ENCODE results near the gene C1QTNF1.

Gene C1QTNF1

GRCh38 chr17:78988152-78988551 is 35.8 kb upstream of the C1QTNF1 start:
- Mint-ChIP-seq H3K4me3 (no peak overlapping the region), H3K9me3 (no peaks in the 10 kb centered on the region), H3K27me3 (no peaks in the 10 kb centered on the region), H3K27ac (no peak overlapping the region), H3K4me1 (peaks cover 18% of the 10 kb centered on the region), H3K36me3 (peaks cover 34% of the 10 kb centered on the region)
- ATAC-seq, result no peak

- ATAC-seq, result no peak
- H3K27me3 Mint-ChIP-seq, result no peaks in the 10 kb centered on the region
- H3K9me3 Mint-ChIP-seq, result no peaks in the 10 kb centered on the region
- H3K4me1 Mint-ChIP-seq, result peaks cover 19% of the 10 kb centered on the region
- no peak overlapping the region for H3K4me3 Mint-ChIP-seq
- H3K27ac Mint-ChIP-seq, result no peak overlapping the region
- peaks cover 58% of the 10 kb centered on the region for H3K36me3 Mint-ChIP-seq
These were observed 33.5 kb upstream of the C1QTNF1 start for GRCh38 chr17:78990349-78991016.

GRCh38 chr17:78991017-78991738 is 32.8 kb upstream of the C1QTNF1 start:
- H3K27me3 Mint-ChIP-seq, result no peaks in the 10 kb centered on the region
- H3K36me3 Mint-ChIP-seq, result peaks cover 65% of the 10 kb centered on the region
- H3K27ac Mint-ChIP-seq, result no peak overlapping the region

DNA sequence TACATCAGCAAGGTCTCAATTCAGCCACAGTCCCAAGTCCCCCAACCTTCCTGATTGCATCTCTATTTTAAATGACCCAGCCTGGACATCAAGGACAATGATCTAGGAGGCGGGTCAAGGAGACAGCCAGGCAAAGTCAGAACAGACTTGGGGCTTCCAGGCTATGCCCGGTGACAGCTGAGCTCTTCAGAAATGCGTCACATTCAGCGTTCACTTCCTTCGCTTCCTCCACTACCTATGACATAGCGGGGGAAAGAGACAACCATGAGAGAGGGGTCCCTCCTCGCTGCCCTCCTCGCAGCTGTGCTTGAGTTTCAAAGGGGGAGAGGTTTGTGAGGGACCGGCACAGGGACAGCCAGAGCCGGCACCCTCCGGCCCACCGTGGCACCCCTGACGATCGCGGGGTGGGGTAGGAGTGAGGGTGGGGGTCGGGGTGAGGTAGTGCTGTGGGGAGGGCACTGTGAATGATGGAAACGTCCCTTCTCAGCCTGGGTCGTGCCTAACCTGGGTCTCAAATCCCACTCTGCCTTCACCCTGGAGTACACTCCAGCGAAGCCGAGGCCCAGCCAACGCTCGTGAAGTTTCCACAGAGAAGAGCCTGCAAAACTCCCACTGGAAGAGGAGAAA is 31.9 kb upstream of the C1QTNF1 start:
- H3K36me3 Mint-ChIP-seq, result peaks cover 68% of the 10 kb centered on the region

More at GRCh38 chr17:78991017-78991738, 32.8 kb upstream of the C1QTNF1 start:
- Mint-ChIP-seq H3K4me3 (no peak overlapping the region), H3K9me3 (no peaks in the 10 kb centered on the region), H3K4me1 (peaks cover 15% of the 10 kb centered on the region)
- ATAC-seq, result no peak

GRCh38 chr17:78992542-78993212 is 31.3 kb upstream of the C1QTNF1 start:
- Mint-ChIP-seq H3K4me3 (no peak overlapping the region), H3K27ac (no peak overlapping the region), H3K36me3 (peaks cover 75% of the 10 kb centered on the region), H3K4me1 (peaks cover 7% of the 10 kb centered on the region), H3K27me3 (no peaks in the 10 kb centered on the region), H3K9me3 (no peaks in the 10 kb centered on the region)
- no peak for ATAC-seq

More for the DNA sequence above, 31.9 kb upstream of the C1QTNF1 start:
- no peaks in the 10 kb centered on the region for H3K9me3 Mint-ChIP-seq
- no peak overlapping the region for H3K27ac Mint-ChIP-seq
- ATAC-seq, result no peak
- H3K4me1 Mint-ChIP-seq, result peaks cover 7% of the 10 kb centered on the region
- no peak overlapping the region for H3K4me3 Mint-ChIP-seq
- H3K27me3 Mint-ChIP-seq, result no peaks in the 10 kb centered on the region

GRCh38 chr17:78993241-78993956 is 30.6 kb upstream of the C1QTNF1 start:
- Mint-ChIP-seq H3K4me3 (no peak overlapping the region), H3K36me3 (peaks cover 82% of the 10 kb centered on the region), H3K27me3 (no peaks in the 10 kb centered on the region), H3K9me3 (no peaks in the 10 kb centered on the region), H3K4me1 (peaks cover 7% of the 10 kb centered on the region), H3K27ac (no peak overlapping the region)
- ATAC-seq, result no peak

DNA sequence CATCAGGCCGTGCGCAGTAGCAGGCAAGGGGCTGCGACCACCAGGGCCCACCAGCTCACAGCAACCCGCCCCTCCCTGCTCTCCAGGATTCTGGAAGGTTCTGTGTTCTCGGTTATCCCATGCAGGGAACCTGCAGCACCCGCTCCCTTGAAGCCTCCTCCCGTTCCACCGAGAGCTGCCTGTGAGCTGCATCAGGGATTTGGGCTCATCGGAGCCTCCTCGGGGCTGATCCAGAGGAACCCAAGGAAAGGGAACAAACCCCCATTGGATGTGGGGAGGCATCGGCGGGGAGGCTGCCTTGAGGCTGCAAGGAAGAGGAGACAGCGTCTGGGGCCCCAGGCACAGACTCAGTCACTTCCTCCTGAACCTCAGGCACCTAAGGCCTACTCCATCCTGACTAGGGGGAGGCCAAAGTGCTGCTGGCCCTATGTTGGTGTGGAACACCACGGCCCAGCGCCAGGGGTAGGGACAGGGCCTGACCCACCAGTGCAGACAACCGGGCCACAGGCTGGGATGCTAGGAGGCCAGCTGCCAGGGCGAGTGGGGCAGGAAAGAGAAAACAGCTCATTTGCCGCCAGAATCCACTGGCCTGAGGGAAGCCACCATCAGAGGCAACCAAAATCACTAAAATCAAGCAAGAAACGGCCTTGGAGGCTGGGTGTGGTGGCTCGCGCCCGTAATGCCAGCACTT is 29.8 kb upstream of the C1QTNF1 start:
- Mint-ChIP-seq H3K9me3 (no peaks in the 10 kb centered on the region), H3K4me1 (peaks cover 7% of the 10 kb centered on the region), H3K36me3 (peaks cover 87% of the 10 kb centered on the region), H3K27ac (no peak overlapping the region), H3K4me3 (no peak overlapping the region), H3K27me3 (no peaks in the 10 kb centered on the region)
- no peak for ATAC-seq

DNA sequence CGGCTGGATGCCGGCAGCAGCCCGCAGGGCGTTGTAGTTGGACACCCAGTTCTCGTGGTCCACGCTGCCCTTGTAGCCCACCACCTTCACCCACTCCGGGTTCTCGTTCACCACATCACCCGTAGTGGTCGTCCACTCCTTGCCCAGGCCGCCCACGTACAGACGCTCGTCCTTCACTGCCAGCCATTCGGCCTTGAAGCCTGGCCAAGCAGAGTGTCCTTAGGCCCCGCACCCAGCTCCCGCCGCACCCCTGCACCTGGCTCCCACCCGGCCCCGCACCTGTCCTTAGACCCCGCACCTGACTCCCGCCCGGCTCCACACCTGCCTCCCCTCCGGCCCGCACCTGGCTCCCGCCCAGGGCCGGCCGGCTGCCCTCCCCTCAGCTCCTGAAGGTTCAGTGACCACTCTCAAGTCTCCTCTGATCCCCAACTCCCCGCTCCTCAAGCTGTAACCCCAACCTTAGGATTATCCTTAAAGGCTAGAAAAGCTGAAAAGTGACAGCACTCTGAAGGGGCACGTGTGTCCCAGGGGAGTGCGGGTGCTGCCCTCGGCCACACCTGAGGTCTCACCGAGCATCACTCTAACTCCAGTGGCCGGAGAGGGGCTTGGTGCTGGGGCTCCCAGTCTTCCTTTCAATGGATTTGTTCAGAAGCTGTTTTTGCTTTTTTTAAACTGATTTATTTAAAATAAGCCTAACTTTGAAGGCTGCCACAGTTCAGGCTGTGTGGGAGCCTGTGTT is 28.8 kb upstream of the C1QTNF1 start:
- peaks cover 81% of the 10 kb centered on the region for H3K36me3 Mint-ChIP-seq
- no peak overlapping the region for H3K4me3 Mint-ChIP-seq
- ATAC-seq, result no peak

DNA sequence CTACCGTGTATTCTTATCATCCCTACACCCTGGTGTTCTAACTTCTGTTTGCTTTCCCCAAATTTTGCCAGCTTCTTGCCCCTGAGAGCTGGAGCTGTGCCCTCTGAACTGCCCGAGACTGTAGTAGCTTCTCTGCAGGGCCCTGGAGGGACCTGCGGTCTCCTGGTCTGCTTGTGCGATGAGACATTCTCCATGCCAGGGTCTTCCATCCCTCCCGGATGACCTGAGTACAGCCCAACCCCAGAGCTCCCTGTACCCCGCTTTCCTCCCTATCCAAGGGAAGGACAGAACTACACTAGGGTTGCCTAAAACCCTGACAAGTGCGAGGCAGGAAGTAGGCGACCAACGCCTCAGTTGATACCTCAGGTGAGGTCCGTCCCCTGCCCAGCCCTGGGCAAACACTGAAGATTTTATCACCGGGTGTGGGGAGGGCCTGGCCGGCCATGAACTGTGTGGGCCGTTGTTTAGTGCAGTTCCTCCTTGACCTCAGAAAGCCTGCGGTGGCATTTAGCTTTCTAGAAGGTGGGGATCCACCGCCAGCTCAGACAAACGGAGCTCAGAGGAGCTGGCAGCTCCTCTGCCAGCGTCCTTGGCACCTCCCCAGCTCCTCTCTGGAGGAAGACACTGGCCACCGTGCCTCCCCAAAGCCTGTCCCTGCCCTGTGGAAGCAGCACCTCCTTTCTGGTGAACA is 28.1 kb upstream of the C1QTNF1 start:
- Mint-ChIP-seq H3K4me1 (peaks cover 7% of the 10 kb centered on the region), H3K4me3 (no peak overlapping the region), H3K36me3 (peaks cover 81% of the 10 kb centered on the region), H3K27me3 (no peaks in the 10 kb centered on the region), H3K9me3 (no peaks in the 10 kb centered on the region), H3K27ac (no peak overlapping the region)
- ATAC-seq, result no peak

More for the DNA sequence above, 28.8 kb upstream of the C1QTNF1 start:
- peaks cover 7% of the 10 kb centered on the region for H3K4me1 Mint-ChIP-seq
- H3K9me3 Mint-ChIP-seq, result no peaks in the 10 kb centered on the region
- no peaks in the 10 kb centered on the region for H3K27me3 Mint-ChIP-seq
- H3K27ac Mint-ChIP-seq, result no peak overlapping the region

DNA sequence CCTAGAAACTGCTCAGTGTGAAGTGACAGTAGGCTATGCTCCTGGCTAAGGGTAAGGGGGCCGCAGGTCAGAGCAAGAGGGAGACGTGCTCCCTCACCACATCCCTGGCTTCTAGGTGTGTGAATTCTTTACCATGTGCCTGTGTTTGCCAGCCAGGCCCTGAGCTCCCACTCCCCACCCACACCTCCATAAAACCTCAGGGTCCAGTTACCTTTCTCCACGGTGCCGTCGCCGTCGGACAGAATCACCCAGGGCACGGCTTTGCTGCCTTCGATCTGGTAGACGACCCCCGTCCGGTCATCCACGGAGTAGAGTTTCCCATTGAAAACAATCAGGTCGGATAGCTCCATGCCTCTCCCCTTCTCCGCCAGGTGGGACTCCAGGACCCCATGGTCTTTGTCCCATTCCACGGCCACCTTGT is 27.2 kb upstream of the C1QTNF1 start:
- H3K36me3 Mint-ChIP-seq, result peaks cover 78% of the 10 kb centered on the region
- H3K27me3 Mint-ChIP-seq, result no peaks in the 10 kb centered on the region
- H3K9me3 Mint-ChIP-seq, result no peaks in the 10 kb centered on the region
- H3K4me1 Mint-ChIP-seq, result peaks cover 13% of the 10 kb centered on the region
- no peak overlapping the region for H3K4me3 Mint-ChIP-seq
- no peak for ATAC-seq
- no peak overlapping the region for H3K27ac Mint-ChIP-seq

DNA sequence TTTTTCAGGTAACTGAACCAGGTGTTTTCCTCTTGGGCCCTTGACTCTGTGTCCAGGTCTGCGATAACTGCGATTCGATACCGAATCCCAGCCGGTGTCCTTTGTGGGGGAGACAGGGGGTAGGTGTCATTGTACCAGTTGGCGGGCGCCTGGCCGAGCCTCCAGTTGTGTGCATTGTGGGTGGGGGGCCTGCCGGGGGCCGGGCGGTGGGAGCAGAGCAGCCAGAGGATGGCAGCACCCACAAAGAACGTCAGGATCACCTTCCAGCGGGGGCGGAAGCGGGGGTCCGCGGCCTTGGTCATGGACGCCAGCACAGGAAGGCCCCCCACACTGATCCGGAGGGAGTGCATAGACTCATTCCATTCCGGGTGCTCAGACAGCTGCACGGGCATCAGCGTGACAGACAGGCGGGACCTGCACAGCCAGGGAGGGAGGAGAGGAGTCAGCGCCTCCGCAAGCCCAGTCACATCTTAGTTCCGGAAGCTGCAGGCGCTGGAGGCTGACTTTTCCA is 26.7 kb upstream of the C1QTNF1 start:
- Mint-ChIP-seq H3K27ac (no peak overlapping the region), H3K4me3 (no peak overlapping the region), H3K4me1 (peaks cover 18% of the 10 kb centered on the region), H3K9me3 (no peaks in the 10 kb centered on the region), H3K36me3 (peaks cover 79% of the 10 kb centered on the region), H3K27me3 (no peaks in the 10 kb centered on the region)
- ATAC-seq, result no peak

- Mint-ChIP-seq H3K27ac (no peak overlapping the region), H3K4me1 (peaks cover 21% of the 10 kb centered on the region), H3K9me3 (no peaks in the 10 kb centered on the region), H3K4me3 (no peak overlapping the region), H3K27me3 (no peaks in the 10 kb centered on the region), H3K36me3 (peaks cover 79% of the 10 kb centered on the region)
- ATAC-seq, result no peak
These were observed 26.1 kb upstream of the C1QTNF1 start for GRCh38 chr17:78997881-78998280.

DNA sequence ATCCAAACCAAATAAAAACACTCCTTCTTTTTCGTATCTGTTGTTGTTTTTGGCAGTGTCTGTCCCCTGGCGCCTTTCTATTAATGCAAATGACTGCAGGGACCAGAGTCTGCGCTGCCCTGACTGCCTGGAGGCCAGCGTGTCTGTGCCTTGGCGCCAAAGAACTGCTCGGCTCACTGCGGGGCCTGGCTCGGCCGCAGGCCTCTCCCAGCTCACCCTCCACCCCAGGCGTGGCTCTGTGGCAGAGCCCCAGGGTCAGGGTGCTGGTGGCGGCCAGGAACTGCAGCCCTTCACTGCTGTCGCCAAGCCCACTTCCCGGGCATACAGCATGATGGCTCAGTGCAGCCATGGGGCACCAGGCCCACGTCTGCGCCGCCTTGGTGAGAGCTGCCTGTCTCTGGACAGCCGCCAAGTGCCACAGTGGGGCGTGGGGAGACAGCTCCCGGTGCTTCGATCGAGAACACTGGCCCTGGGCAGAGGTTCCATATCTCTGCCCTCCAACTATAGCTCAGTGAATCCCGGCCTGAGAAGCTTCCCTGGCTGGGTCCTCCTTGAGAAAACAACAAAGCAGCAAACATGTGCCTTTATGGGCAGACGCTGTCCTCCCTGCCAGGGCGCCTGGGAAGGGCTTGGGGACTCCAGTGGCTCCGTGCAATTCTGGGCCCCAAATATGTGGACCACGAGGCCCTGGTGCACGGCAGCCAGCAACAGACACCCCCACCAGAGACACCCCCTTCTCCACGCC is 25.5 kb upstream of the C1QTNF1 start:
- peaks cover 75% of the 10 kb centered on the region for H3K36me3 Mint-ChIP-seq
- no peaks in the 10 kb centered on the region for H3K27me3 Mint-ChIP-seq
- peaks cover 20% of the 10 kb centered on the region for H3K4me1 Mint-ChIP-seq
- no peak overlapping the region for H3K4me3 Mint-ChIP-seq
- no peak for ATAC-seq
- no peaks in the 10 kb centered on the region for H3K9me3 Mint-ChIP-seq
- H3K27ac Mint-ChIP-seq, result no peak overlapping the region

Data from stimulated activated memory B cell treated with anti-CD40 and anti-IgM and Interleukin-4, amounts not matched to agents 10 μg/mL and 1 μg/mL and 100 μg/mL, for 72 hours (primary cell).